CD4-positive, alpha-beta T cell treated with Interleukin-17A for 1 hour (primary cell): ENCODE measurements around the gene LIPG.
"Not testable (repeated sequence)": the region's sequence is repeated elsewhere in the genome, so short reads cannot be mapped to it uniquely, and the experiment has no call there.

Experiments used
- DNase-seq: peaks from one replicate; pipeline ENCODE4 v3.0.0-alpha.2; 2020

Gene LIPG

GRCh38 chr18:49561289-49562193 lies at the start of gene LIPG:
LIPG (plus strand) TSS chr18:49562057; CDS start chr18:49562309, 252 bp downstream.
- peak; percentile 45 for DNase-seq

- DNase-seq = not testable (repeated sequence)
Measured at GRCh38 chr18:49512876-49513275, 49.0 kb upstream of the LIPG start.

- DNase-seq = no peak
Measured at GRCh38 chr18:49514577-49514976, 47.3 kb upstream of the LIPG start.

GRCh38 chr18:49515003-49515402 lies 46.9 kb upstream of the LIPG start:
- not testable (repeated sequence) for DNase-seq

DNA sequence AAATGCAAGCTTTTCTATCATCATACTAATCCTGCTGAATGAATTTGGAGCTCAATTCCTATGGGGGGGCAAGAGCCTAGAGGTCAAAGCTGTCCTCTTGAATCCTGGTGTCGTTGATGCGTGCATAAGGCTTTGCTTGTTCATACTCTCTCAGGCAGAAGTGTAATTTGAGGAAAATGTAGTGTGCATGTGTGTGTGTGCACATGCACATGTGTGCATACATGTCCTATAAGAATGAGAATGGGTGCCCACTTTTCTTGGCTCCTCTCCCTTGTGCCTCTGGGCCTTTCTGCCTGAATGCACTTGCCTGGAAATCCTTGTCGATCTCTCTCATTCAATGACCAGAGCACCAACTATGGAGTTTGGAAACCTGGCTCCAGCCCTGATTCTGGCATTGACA lies 46.3 kb upstream of the LIPG start:
- DNase-seq = no peak

DNA sequence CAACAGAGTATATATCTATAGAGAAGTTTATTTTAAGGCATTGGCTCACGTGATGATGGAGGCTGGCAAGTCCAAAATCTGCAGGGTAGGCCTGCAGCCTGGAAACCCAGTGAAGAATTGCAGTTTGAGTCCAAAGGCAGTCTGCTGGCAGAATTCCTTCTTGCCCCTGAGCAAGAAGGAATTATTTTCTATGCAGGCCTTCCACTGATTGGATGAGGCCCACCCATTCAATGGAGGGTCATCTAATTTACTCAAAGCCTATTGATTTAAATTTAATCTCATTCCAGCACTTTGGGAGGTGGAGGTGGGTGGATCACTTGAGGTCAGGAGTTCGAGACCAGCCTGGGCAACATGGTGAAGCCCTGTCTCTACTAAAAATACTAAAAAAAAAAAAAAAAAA lies 44.4 kb upstream of the LIPG start:
- DNase-seq = no peak

DNA sequence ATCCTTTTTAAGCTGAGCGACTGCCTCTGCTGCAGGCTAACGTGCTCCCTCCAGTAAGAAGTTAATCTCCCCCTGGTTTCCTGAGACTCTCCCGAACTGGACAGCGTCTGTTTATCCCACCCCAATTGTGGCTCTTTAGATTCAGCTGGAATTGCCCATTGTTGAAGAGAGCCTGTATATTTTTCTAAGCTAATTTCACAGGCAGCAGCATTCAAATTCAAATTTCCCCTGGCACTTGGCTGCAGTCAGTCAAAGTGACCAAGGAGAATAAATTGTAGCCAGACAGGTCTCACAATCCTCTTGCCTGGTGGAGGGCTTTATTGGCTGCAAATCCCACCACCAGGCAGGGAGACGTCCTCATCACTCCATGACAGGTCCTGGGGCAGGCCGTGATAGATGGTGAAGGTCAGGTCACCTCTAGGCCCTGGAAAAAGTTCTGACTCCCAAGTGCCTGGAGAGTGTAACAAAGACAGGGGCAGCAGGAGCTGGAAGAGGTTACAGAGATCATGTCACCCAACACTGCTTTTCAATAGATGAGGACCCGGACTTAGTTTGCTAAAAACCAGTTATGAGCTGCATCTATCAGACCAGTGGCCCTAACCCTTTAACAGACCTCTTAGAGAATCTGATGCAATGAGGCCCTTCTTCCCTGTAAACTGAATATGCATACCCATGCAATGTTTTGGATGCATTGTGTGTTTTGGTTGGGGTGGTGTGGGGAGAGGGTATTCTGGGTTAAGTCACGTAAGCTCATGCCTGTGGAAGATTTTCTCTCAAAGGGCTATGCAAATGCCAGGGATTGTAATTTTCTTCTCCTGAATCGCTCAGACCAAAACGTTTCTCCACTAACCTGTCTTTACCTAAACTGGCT lies 42.5 kb upstream of the LIPG start:
- DNase-seq = no peak

DNA sequence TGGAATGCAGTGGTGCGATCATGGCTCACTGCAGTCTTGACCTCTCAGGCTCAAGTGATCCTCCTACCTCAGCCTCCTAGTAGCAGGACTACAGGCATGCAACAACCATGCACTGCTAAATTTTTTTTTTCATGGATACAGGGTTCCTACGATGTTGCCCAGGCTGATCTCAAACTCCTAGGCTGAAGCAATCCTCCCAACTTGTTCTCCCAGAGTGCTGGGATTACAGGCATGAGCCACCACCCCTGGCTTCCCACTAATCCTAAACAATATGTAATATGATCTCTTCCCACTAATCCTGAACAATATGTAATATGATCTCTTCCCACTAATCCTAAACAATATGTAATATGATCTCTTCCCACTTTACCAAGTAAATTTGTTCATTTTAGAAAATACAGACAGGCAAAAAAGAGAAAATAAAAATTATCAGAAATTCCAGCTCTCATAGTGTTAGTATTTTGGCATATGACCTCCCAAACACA lies 41.2 kb upstream of the LIPG start:
- DNase-seq = no peak

- no peak for DNase-seq
Measured at GRCh38 chr18:49521216-49521835, 40.5 kb upstream of the LIPG start.

DNA sequence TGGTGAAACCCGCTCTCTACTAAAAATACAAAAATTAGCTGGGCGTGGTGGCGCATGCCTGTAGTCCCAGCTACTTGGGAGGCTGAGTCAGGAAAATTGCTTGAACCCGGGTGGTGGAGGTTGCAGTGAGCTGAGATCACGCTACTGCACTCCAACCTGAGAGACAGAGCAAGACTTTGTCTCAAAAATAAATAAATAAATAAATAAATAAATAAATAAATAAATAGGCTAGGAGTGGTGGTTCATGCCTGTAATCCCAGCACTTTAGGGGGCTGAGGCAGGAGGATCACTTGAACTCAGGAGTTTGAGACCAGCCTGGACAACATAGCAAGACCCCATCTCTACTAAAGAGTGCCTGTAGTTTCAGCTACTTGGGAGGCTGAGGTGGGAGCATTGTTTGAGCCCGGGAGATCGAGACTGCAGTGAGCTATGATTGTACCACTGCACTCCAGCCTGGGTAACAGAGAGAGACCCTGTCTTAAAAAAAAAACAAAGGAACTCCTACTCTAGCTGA lies 38.2 kb upstream of the LIPG start:
- not testable (repeated sequence) for DNase-seq

DNA sequence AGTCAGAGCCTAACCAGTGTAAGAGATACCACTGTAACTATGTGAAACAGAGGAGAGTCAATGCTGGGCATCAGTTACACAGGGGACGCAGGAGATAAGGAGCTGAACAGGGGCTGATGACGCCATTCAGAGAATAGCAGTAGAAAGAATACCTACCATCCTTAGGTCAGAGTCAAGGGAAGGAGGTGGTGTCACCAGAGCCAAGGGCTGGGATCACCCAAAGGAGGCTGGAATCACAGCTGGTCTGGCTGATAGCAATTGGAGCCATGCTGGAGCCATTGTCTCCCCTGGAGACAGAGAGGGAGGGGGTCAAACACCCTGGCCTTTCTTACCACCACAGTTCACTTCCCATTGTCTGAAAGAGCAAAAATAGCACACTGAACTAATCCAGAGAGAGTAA lies 37.5 kb upstream of the LIPG start:
- no peak for DNase-seq

- no peak for DNase-seq
Measured at GRCh38 chr18:49524951-49525350, 36.9 kb upstream of the LIPG start.

DNA sequence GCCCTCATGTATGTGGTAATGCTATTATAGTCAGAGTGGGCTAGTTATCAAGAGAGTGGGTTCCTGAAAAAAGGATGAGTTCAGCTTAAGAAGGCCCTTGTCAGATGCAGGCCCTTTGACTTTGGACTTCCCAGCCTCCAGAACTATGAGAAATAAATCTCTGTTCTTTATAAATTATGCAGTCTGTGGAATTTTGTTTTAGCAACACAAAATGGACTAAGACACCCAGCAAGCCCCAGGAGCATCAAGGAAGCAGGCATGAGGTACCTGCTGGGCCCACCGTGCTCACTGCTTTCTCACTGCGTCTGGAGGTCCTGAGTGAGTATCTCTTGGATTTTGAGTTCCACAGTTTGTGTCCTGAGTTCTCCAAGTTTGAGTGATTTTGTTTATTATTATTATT lies 35.9 kb upstream of the LIPG start:
- DNase-seq = no peak

DNA sequence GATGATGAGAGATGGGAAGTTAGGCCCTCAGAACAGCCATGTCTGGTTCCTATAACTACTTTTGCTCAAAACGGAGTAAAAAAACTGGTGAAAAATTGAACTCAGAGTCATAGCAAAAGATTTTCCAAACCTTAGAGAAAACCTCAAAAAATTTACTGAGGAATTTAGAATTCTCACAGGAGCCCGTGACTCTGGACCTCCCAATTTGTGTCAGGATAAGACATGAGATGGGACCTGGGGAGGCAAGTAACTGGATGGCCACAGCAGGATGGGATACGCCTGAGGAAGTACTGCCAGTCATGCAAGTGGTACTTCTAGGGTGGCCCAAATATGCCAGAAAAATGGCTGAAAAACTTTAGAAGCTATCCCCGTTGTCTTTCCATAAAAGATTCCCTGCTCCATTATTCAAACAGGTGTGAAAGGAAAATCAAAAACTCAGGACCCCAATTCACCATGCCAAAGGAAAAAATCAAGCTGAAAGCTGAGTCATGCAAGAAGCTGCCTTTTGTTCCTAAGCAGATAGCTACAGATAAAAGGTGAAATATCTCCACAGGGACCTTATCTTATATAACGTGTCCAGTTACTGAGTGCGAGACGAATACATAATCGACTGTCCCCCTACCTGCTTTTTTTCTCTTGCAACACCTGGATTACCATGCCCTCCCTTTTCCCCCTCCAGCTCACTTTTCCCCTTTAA lies 34.1 kb upstream of the LIPG start:
- DNase-seq = no peak

DNA sequence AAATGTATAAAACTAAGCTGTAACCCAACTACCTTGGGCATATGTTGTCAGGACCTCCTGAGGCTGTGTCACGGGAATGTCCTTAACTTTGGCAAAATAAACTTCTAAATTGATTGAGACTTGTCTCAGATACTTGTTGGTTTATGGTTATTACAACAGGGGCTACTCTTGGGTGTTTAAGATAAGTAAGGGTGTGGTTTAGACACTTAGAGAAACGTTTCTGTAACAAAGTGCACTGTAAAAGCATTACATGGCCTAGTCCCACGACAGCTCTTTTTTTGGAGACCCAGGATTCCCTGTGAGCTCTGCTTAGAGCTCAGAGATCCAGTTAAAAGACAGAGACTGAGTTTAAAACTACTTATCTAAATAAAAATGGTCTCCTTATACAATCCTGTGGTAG lies 32.3 kb upstream of the LIPG start:
- no peak for DNase-seq

GRCh38 chr18:49531678-49532153 lies 30.1 kb upstream of the LIPG start:
- DNase-seq = no peak

GRCh38 chr18:49534846-49535601 lies 26.8 kb upstream of the LIPG start:
- no peak for DNase-seq

GRCh38 chr18:49537232-49537896 lies 24.5 kb upstream of the LIPG start:
- no peak for DNase-seq

DNA sequence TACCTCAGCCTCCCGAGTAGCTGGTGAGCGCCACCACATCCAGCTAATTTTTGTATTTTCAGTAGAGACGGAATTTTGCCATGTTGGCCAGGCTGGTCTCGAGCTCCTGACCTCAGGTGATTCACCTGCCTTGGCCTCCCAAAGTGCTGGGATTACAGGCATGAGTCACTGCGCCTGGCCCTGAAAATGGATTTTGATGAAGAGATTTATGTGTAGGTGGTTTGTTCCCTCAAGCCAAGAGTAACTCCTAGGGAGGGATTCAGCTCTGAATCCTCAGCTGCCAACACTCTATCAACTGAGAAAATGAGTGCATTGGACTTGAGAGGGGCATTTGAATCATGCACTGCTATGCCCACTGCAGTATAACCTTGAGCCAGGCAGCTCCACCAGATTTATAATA lies 17.5 kb upstream of the LIPG start:
- DNase-seq = no peak

DNA sequence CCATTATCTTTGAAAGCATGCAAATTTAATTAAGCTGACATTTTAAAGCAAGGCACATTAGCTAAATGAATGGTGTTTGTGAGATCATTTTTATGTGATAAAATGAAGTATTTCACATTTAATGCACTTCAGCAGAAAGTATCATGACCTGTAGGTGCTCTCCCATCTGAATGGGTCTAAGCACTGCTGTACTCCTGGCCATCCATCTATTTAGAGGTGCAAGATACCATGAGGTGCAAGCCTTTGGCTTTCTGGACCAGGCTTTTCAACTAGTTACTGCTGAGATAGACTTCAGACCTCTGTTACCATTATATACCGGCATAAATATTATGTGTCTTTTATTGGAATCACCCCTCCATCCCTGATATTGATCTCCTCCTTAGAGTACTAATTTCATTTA lies 15.6 kb upstream of the LIPG start:
- no peak for DNase-seq

DNA sequence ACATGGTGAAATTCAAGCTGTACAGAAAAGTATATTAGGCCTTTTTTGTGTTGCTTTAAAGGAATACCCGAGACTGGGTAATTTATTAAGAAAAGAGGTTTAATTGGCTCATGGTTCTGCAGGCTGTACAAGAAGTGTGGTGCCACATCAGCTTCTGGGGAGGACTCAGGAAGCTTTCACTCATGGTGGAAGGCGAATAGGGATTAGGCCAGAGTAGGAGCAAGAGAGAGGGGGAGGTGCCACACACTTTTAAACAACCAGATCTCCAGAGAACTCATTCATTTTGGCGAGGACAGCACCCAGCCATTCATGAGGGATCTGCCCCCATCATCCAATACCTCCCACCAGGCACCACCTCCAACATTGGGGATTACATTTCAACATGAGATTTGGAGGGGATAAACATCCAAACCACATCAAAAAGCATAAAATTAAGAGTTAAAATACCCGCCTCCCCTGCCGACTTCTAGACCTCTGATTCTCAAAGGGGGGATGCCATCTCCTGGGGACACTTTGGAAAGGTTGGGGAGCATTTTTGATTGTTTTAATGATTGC lies 15.1 kb upstream of the LIPG start:
- DNase-seq = no peak
